Common myeloid progenitor, CD34-positive (primary cell): ENCODE measurements around the gene ELL.

Experiments used
- CTCF ChIA-PET: fragments of 350-600 bp; sonication (Branson Sonifier 250); formaldehyde crosslinking; loops from one replicate; lab custom pipeline; 2021; ENCODE audit warnings: antibody characterized with exemption; lab: Charles Lee
- POLR2A ChIA-PET: fragments of 350-600 bp; sonication (Branson Sonifier 250); formaldehyde crosslinking; loops from one replicate; lab custom pipeline; 2021; ENCODE audit warnings: antibody characterized with exemption; lab: Charles Lee
- DNase-seq, 3 donors: peaks; one replicate each; pipeline versions ENCODE4 v3.0.0 to v3.0.0-alpha.2; 2013
- H3K27ac ChIP-seq, 2 experiments: 1 replicate in 1 of 2; 2 replicates in 1 of 2; pipeline ENCODE4 v1.7.0; 2013; ENCODE audit warnings: inconsistent platforms in 2 of 2, low read length in 2 of 2, mild to moderate bottlenecking in 2 of 2, low read depth in 1 of 2, moderate library complexity in 1 of 2; ENCODE audit not compliant: severe bottlenecking in 2 of 2, insufficient read depth in 1 of 2, poor library complexity in 1 of 2
- H3K27me3 ChIP-seq, 5 experiments: replicated peaks in 2 of 5; 1 replicate in 3 of 5; 2 replicates in 2 of 5; pipeline versions ENCODE4 v1.6.1 to v1.7.0; 2013; ENCODE audit warnings: low read length in 4 of 5, mild to moderate bottlenecking in 2 of 5, moderate library complexity in 2 of 5, inconsistent platforms in 1 of 5; ENCODE audit not compliant: insufficient read depth in 5 of 5, control insufficient read depth in 4 of 5
- H3K36me3 ChIP-seq, 4 experiments: 1 replicate in 2 of 4; 2 replicates in 2 of 4; pipeline versions ENCODE4 v1.6.1 to v1.7.0; 2013; ENCODE audit warnings: low read length in 3 of 4, control low read depth in 1 of 4, mild to moderate bottlenecking in 1 of 4; ENCODE audit not compliant: control insufficient read depth in 4 of 4, insufficient read depth in 4 of 4
- H3K4me1 ChIP-seq, 4 experiments: 1 replicate in 3 of 4; 2 replicates in 1 of 4; pipeline versions ENCODE4 v1.6.1 to v1.7.1; 2013; ENCODE audit warnings: low read length in 3 of 4, mild to moderate bottlenecking in 3 of 4, control low read depth in 1 of 4, inconsistent platforms in 1 of 4, moderate library complexity in 1 of 4; ENCODE audit not compliant: control insufficient read depth in 4 of 4, insufficient read depth in 4 of 4; ENCODE audit errors: control extremely low read depth in 1 of 4
- H3K4me3 ChIP-seq, 7 experiments: 1 replicate in 4 of 7; 2 replicates in 3 of 7; pipeline versions ENCODE4 v1.5.1 to v1.7.0; 2013; ENCODE audit warnings: mild to moderate bottlenecking in 7 of 7, low read length in 6 of 7, moderate library complexity in 6 of 7, inconsistent platforms in 2 of 7, low read depth in 2 of 7, control low read depth in 1 of 7; ENCODE audit not compliant: insufficient read depth in 4 of 7, control insufficient read depth in 1 of 7; ENCODE audit errors: extremely low read depth in 1 of 7
- H3K9me3 ChIP-seq, 5 experiments: 1 replicate in 4 of 5; 2 replicates in 1 of 5; pipeline versions ENCODE4 v1.6.1 to v1.7.1; 2013; ENCODE audit warnings: low read length in 4 of 5, mild to moderate bottlenecking in 2 of 5, inconsistent platforms in 1 of 5, low read depth in 1 of 5, moderate library complexity in 1 of 5; ENCODE audit not compliant: control insufficient read depth in 4 of 5, insufficient read depth in 2 of 5; ENCODE audit errors: control extremely low read depth in 1 of 5
- WGBS: methylation state at CpG from one replicate; pipeline ENCODE4 v1.1.5; 2013; ENCODE audit not compliant: insufficient coverage; 5-methylcytosine and 5-hydroxymethylcytosine counted together

ELL gene

DNA sequence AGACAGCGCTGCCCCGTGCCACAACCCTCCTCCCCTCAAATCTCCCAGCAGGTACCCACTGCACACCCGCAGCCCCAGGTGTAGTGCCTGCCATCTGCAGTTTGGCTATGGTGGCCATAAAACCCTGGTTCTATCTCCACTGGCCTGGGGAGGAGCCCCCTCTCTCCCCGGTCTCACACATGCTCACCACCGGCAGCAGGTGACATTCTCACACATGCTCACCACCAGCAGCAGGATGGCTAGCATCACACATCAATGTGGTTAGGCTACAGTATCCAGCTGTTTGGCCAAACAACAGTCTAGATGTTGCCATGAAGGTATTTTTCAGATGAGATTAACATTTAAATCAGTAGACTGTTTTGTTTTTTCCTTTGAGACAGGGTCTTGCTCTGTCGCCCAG is 31.1 kb downstream of the ELL start:
- ChIA-PET CTCF (interaction anchor here (0.5 to 3.7 kb wide), 6 partner anchors 20 to 185 kb away, joined by 3 to 25 read pairs (median 4); partner anchors contain the start of gene ELL), POLR2A (no interaction called here)
- Histone ChIP-seq H3K4me1 (peaks cover 0 to 26% (median 20%) of the 10 kb centered on the region in 4 experiments), H3K27ac (no peak overlapping the region), H3K27me3 (no peaks in the 10 kb centered on the region), H3K4me3 (no peak overlapping the region), H3K36me3 (peaks cover 0 to 7% (median 2%) of the 10 kb centered on the region in 4 experiments), H3K9me3 (no peaks in the 10 kb centered on the region)
- no peak for DNase-seq
- WGBS, result 92% methylated on average over 5 of the region's 6 CpGs

GRCh38 chr19:18489627-18490184 is 32.2 kb downstream of the ELL start:
- 90% methylated on average over 8 of the region's 14 CpGs for WGBS
- H3K27me3 ChIP-seq, result no peaks in the 10 kb centered on the region
- H3K9me3 ChIP-seq, result no peaks in the 10 kb centered on the region
- CTCF ChIA-PET, result interaction anchor here (0.9 to 4.6 kb wide), 7 partner anchors 8 to 316 kb away, joined by 3 to 25 read pairs (median 5); partner anchors contain the start of gene ELL
- POLR2A ChIA-PET, result interaction anchor here (1.0 kb wide), 1 partner anchor 68 kb away, joined by 3 read pairs; the partner anchor contains the start of gene KXD1
- H3K4me1 ChIP-seq, result peaks cover 0 to 17% (median 12%) of the 10 kb centered on the region in 4 experiments
- no peak overlapping the region for H3K27ac ChIP-seq
- DNase-seq, result no peak
- peaks cover 0 to 7% (median 2%) of the 10 kb centered on the region in 4 experiments for H3K36me3 ChIP-seq
- H3K4me3 ChIP-seq, result no peak overlapping the region

DNA sequence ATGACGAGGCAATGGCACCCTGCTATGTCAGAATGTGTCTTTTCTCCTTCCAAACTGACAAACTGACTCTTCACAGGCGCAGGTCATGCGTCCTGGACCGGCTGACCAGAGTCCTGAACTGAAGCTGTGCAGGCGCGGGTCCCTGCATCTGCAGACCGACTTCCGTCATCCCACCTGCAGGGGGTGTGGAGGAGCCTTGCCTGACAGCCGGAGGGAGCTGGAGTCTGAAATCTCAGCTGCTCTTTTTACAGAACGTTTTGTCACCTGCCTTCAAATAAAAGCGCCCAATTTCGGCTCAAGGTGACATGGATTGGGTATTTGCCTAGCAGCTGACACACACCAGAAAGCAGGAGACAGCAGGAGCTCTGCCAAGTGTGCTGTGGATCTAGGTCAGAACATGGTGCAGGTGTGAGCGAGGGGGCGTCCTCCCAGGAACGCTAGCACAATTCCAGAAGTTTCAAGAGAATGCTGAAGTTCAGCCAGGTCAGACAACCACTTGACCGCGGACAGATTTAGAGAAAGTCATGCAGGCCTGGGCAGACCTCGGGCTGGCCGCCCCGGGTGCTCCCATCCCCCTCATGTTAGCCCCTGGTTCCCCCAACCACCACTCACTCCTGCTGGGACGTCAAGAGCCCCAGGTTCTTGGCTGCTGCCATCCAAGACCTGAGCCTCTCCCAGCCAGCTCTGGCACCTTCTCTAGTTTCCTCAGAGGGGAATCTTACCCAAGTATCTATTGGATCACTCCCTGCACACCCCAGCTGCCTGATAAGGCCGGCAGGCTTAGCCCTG is 32.8 kb downstream of the ELL start:
- Histone ChIP-seq H3K36me3 (peaks cover 0 to 7% (median 2%) of the 10 kb centered on the region in 4 experiments), H3K9me3 (no peaks in the 10 kb centered on the region), H3K4me3 (no peak overlapping the region), H3K27ac (no peak overlapping the region), H3K27me3 (no peaks in the 10 kb centered on the region), H3K4me1 (peaks cover 0 to 18% (median 6%) of the 10 kb centered on the region in 4 experiments)
- DNase-seq, result peak; percentile 19 to 35 (median 35)
- CTCF ChIA-PET, result interaction anchor here (0.6 to 4.6 kb wide), 13 partner anchors 8 to 317 kb away, joined by 3 to 25 read pairs (median 4); partner anchors contain the start of gene ELL
- POLR2A ChIA-PET, result interaction anchor here (1.0 kb wide), 1 partner anchor 68 kb away, joined by 3 read pairs; the partner anchor contains the start of gene KXD1
- 86% methylated on average over 21 of the region's 22 CpGs for WGBS

DNA sequence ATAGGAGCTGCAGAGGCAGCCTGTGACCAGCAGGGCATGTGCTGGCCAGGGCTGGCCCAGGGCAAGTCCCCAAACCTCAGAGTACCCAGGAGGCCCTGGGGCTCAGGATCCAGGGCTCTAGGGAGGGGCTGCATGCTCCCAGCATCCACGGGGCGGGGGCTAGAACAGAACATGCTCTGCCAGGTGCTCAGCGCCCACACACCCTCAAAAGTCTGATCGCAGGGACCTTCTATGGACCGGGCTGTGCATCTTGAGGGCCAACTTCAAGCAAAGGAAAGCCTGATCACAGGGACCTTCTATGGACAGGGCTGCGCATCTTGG is 33.5 kb downstream of the ELL start:
- ChIA-PET POLR2A (no interaction called here), CTCF (interaction anchor here (0.6 to 4.6 kb wide), 10 partner anchors 8 to 160 kb away, joined by 3 to 25 read pairs (median 5); partner anchors contain the start of gene ELL)
- Histone ChIP-seq H3K4me1 (peaks cover 0 to 24% (median 4%) of the 10 kb centered on the region in 4 experiments), H3K4me3 (no peak overlapping the region), H3K27ac (no peak overlapping the region), H3K36me3 (peaks cover 0 to 5% (median 2%) of the 10 kb centered on the region in 4 experiments), H3K27me3 (no peaks in the 10 kb centered on the region), H3K9me3 (no peaks in the 10 kb centered on the region)
- peak; percentile 35 to 60 (median 57) for DNase-seq
- WGBS, result 100% methylated on average over 6 of the region's 6 CpGs

DNA sequence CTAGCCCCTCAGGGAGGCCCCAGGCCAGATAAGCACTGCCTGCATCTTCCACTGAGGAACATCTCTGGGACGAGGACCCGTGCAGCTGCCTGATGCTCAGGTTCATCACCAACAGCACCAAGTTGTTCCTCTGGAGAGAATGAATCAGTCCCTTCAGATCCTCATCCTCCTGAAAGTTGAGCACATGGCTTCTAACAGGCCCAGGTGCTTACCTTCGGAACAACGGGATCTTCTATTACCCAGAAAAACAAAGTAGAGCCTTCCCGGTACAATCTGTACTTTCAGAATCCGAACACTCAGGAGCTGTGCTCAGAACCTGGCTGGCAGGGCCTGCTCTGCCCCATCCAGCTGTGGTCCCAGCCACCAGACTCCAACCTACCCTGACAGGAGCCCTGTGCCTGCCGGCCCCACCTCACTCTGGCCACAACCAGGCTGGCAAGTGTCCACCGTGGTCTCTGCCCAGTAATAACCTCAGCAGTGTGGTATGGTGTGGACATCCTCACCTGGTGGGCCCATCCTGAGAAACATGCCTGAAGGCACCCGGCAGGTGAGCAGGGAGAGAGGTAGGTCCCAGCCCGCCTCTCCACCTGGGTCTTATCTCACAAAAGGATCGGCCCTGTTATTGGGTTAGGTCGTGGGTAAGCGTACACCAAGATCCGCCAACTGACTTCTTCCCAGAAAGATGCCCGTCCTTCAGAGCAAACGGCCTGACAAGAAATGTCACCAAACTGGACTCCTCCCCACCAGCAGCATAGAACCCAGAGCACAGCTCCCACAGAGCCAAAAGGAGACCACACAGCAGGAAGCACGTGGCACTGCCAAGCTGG is 34.1 kb downstream of the ELL start:
- peaks cover 0 to 26% (median 4%) of the 10 kb centered on the region in 4 experiments for H3K4me1 ChIP-seq
- 91% methylated on average over 17 of the region's 17 CpGs for WGBS
- POLR2A ChIA-PET, result no interaction called here

DNA sequence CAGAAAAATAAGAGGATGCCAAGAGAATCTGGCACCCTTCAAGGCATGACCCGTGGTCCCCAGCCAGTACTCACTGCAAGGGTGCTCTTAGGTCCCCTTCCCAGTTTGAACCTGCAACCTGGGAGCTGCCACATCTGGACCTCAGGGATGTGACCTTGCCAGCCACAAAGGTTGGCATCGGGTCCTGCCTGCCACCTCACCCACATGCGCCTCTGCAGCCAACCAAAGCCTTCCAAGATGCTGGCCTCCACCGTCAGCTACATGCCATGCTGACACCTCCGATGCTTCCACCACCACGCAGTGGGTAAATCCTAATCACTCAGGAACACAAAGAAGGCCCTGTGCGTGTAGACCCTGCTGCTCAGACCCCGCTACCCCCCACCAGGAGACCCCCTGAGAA is 35.1 kb downstream of the ELL start:
- Histone ChIP-seq H3K9me3 (no peaks in the 10 kb centered on the region), H3K4me3 (no peak overlapping the region), H3K36me3 (peaks cover 0 to 4% (median 1%) of the 10 kb centered on the region in 4 experiments), H3K27me3 (no peaks in the 10 kb centered on the region), H3K4me1 (peaks cover 0 to 26% (median 4%) of the 10 kb centered on the region in 4 experiments), H3K27ac (no peak overlapping the region)
- ChIA-PET POLR2A (no interaction called here), CTCF (interaction anchor here (0.9 to 4.6 kb wide), 4 partner anchors 12 to 23 kb away, joined by 3 to 13 read pairs (median 8); no protein-coding TSS in a partner anchor)
- WGBS, result 98% methylated on average over 4 of the region's 8 CpGs
- DNase-seq, result no peak

More for the DNA sequence above, 34.1 kb downstream of the ELL start:
- Histone ChIP-seq H3K36me3 (peaks cover 0 to 4% (median 1%) of the 10 kb centered on the region in 4 experiments), H3K9me3 (no peaks in the 10 kb centered on the region), H3K27ac (no peak overlapping the region), H3K4me3 (no peak overlapping the region), H3K27me3 (no peaks in the 10 kb centered on the region)
- CTCF ChIA-PET, result interaction anchor here (1.0 to 4.6 kb wide), 8 partner anchors 11 to 161 kb away, joined by 3 to 25 read pairs (median 6); partner anchors contain the start of gene ELL
- DNase-seq, result no peak
